ENCODE results near the gene ITPKA. TPM values are rescaled to one million over a fixed set of nuclear protein-coding genes. Genes with fewer than 3 reads are reported as not detected.

ITPKA gene
- total RNA-seq, 4 donors from 2014 or later = 0.83 to 1.5 TPM; not detected in 2

GRCh38 chr15:41487802-41488201, 5.9 kb upstream of the ITPKA start:
- H3K9me3 ChIP-seq = no peaks in the 10 kb centered on the region
- no peak for DNase-seq
- H3K27me3 ChIP-seq = peaks cover 4% of the 10 kb centered on the region
- intact Hi-C loops (cut with DNase I) = no loop called here
- H3K36me3 ChIP-seq = no peaks in the 10 kb centered on the region
- H3K4me3 ChIP-seq (replicated peaks in 1 of 3) = no peak overlapping the region
- 89 to 90% methylated on average over 2 of the region's 2 CpGs for WGBS, 2 donors
- H3K4me1 ChIP-seq = peaks cover 5% of the 10 kb centered on the region in 2 donors
- H3K27ac ChIP-seq = no peak overlapping the region
- TF ChIP-seq POLR2A (IDR thresholded peaks at IDR 0.05) = no peak
- no peak for TF ChIP-seq CTCF (IDR thresholded peaks at IDR 0.05)

GRCh38 chr15:41489641-41490040, 4.0 kb upstream of the ITPKA start:
- Histone ChIP-seq H3K4me3 (replicated peaks in 1 of 3) (no peak overlapping the region), H3K36me3 (no peaks in the 10 kb centered on the region), H3K9me3 (no peaks in the 10 kb centered on the region), H3K4me1 (peaks cover 16 to 17% of the 10 kb centered on the region in 2 donors), H3K27ac (no peak overlapping the region), H3K27me3 (peaks cover 4% of the 10 kb centered on the region)
- no peak for DNase-seq
- intact Hi-C loops (cut with DNase I) = no loop called here
- TF ChIP-seq POLR2A (IDR thresholded peaks at IDR 0.05) = no peak
- TF ChIP-seq CTCF (IDR thresholded peaks at IDR 0.05) = no peak
- 94 to 97% methylated on average over 2 of the region's 2 CpGs for WGBS, 2 donors

GRCh38 chr15:41490355-41490754, 3.3 kb upstream of the ITPKA start:
- Histone ChIP-seq H3K27ac (no peak overlapping the region), H3K4me3 (replicated peaks in 1 of 3) (no peak overlapping the region), H3K9me3 (no peaks in the 10 kb centered on the region), H3K36me3 (no peaks in the 10 kb centered on the region), H3K27me3 (peaks cover 4% of the 10 kb centered on the region), H3K4me1 (peaks cover 23 to 24% of the 10 kb centered on the region in 2 donors)
- WGBS, 2 donors = 54 to 72% methylated on average over 4 of the region's 4 CpGs
- intact Hi-C loops (cut with DNase I) = no loop called here
- no peak for DNase-seq
- no peak for TF ChIP-seq POLR2A (IDR thresholded peaks at IDR 0.05)
- no peak for TF ChIP-seq CTCF (IDR thresholded peaks at IDR 0.05)

- H3K27me3 ChIP-seq = peaks cover 4% of the 10 kb centered on the region
- intact Hi-C loops (cut with DNase I) = no loop called here
Observed at GRCh38 chr15:41491889-41492288, 1.8 kb upstream of the ITPKA start.

More at GRCh38 chr15:41491889-41492288, 1.8 kb upstream of the ITPKA start:
- H3K4me3 ChIP-seq (replicated peaks in 1 of 3) = no peak overlapping the region
- DNase-seq = no peak
- peaks cover 26 to 29% of the 10 kb centered on the region in 2 donors for H3K4me1 ChIP-seq
- TF ChIP-seq CTCF (IDR thresholded peaks at IDR 0.05) (no peak), POLR2A (IDR thresholded peaks at IDR 0.05) (no peak)
- no peaks in the 10 kb centered on the region for H3K9me3 ChIP-seq
- WGBS, 2 donors = 82 to 90% methylated on average over 4 of the region's 4 CpGs
- no peak overlapping the region for H3K27ac ChIP-seq
- no peaks in the 10 kb centered on the region for H3K36me3 ChIP-seq

Measured in thyroid gland (tissue), 4 donors.